ENCODE results near the gene CIAO1. TPM values are rescaled to one million over a fixed set of nuclear protein-coding genes. Genes with fewer than 3 reads are reported as not detected.

Gene CIAO1
- total RNA-seq, 1 experiment from 2014 or later, result 85.3 TPM

GRCh38 chr2:96316999-96317398, 51.0 kb downstream of the CIAO1 start:
- no peaks in the 10 kb centered on the region for H3K9me2 ChIP-seq (ENCODE audit: insufficient read depth)
- peaks cover 29% of the 10 kb centered on the region for H3K4me1 ChIP-seq (replicated peaks; ENCODE audit: insufficient read depth)
- no peak overlapping the region for H3K4me3 ChIP-seq
- no TSS peak for BruUV-seq (replicated peaks)
- no peak overlapping the region for H3K27ac ChIP-seq
- ChIA-PET POLR2A (ENCODE audit: unreplicated experiment) (no interaction called here), CTCF (no interaction called here)
- H3F3A ChIP-seq (ENCODE audit: insufficient read depth, low read depth), result peaks cover 32% of the 10 kb centered on the region; the same call in 1 of the 2 replicates
- H3K4me2 ChIP-seq, result no peak overlapping the region
- intact Hi-C loops (cut with micrococcal nuclease; ENCODE audit: unreplicated experiment), result no loop called here
- H3K27me3 ChIP-seq (ENCODE audit: insufficient read depth, low read depth), result peaks cover 6% of the 10 kb centered on the region; the same call in 1 of the 2 replicates
- no peaks in the 10 kb centered on the region for H3K36me3 ChIP-seq (ENCODE audit: low read depth)
- H3K79me2 ChIP-seq (ENCODE audit: low read depth), result no peaks in the 10 kb centered on the region
- TF ChIP-seq CTCF (conservative IDR thresholded peaks at IDR 0.05) (no peak), EZH2 (IDR thresholded peaks at IDR 0.05; ENCODE audit: low read depth) (no peak)
- DNase-seq, result no peak
- no peaks in the 10 kb centered on the region for H4K20me1 ChIP-seq (ENCODE audit: insufficient read depth)
- H2AFZ ChIP-seq, result no peak overlapping the region
- H3K9me3 ChIP-seq (ENCODE audit: insufficient read depth, low read depth), result no peaks in the 10 kb centered on the region

- CTCF ChIA-PET, result no interaction called here
- H3K9me3 ChIP-seq (ENCODE audit: insufficient read depth, low read depth), result no peaks in the 10 kb centered on the region
Observed at GRCh38 chr2:96317584-96317997, 51.6 kb downstream of the CIAO1 start.

GRCh38 chr2:96318723-96319122, 52.7 kb downstream of the CIAO1 start:
- TF ChIP-seq CTCF (conservative IDR thresholded peaks at IDR 0.05), result no peak
- no peak for TF ChIP-seq EZH2 (IDR thresholded peaks at IDR 0.05; ENCODE audit: low read depth)
- H2AFZ ChIP-seq, result no peak overlapping the region
- H3K36me3 ChIP-seq (ENCODE audit: low read depth), result no peaks in the 10 kb centered on the region
- DNase-seq, result no peak
- H3K9me3 ChIP-seq (ENCODE audit: insufficient read depth, low read depth), result no peaks in the 10 kb centered on the region
- H3K4me2 ChIP-seq, result no peak overlapping the region; the same call in 1 of the 2 replicates
- intact Hi-C loops (cut with micrococcal nuclease; ENCODE audit: unreplicated experiment), result no loop called here
- peaks cover 32% of the 10 kb centered on the region for H3K4me1 ChIP-seq (replicated peaks; ENCODE audit: insufficient read depth)
- no peaks in the 10 kb centered on the region for H4K20me1 ChIP-seq (ENCODE audit: insufficient read depth)
- H3K27me3 ChIP-seq (ENCODE audit: insufficient read depth, low read depth), result peaks cover 15% of the 10 kb centered on the region
- peaks cover 35% of the 10 kb centered on the region; the same call in 1 of the 2 replicates for H3F3A ChIP-seq (ENCODE audit: insufficient read depth, low read depth)
- H3K4me3 ChIP-seq, result no peak overlapping the region
- H3K9me2 ChIP-seq (ENCODE audit: insufficient read depth), result no peaks in the 10 kb centered on the region
- POLR2A ChIA-PET (ENCODE audit: unreplicated experiment), result no interaction called here
- no peaks in the 10 kb centered on the region for H3K79me2 ChIP-seq (ENCODE audit: low read depth)
- no TSS peak for BruUV-seq (replicated peaks)
- CTCF ChIA-PET, result no interaction called here
- no peak overlapping the region for H3K27ac ChIP-seq

More at GRCh38 chr2:96317584-96317997, 51.6 kb downstream of the CIAO1 start:
- H3K9me2 ChIP-seq (ENCODE audit: insufficient read depth), result no peaks in the 10 kb centered on the region
- H3K79me2 ChIP-seq (ENCODE audit: low read depth), result no peaks in the 10 kb centered on the region
- no peaks in the 10 kb centered on the region for H4K20me1 ChIP-seq (ENCODE audit: insufficient read depth)
- no TSS peak for BruUV-seq (replicated peaks)
- peaks cover 35% of the 10 kb centered on the region; the same call in 1 of the 2 replicates for H3F3A ChIP-seq (ENCODE audit: insufficient read depth, low read depth)
- intact Hi-C loops (cut with micrococcal nuclease; ENCODE audit: unreplicated experiment), result no loop called here
- H3K27me3 ChIP-seq (ENCODE audit: insufficient read depth, low read depth), result peaks cover 7% of the 10 kb centered on the region; the same call in 1 of the 2 replicates
- H3K36me3 ChIP-seq (ENCODE audit: low read depth), result no peaks in the 10 kb centered on the region
- H3K4me3 ChIP-seq, result no peak overlapping the region
- TF ChIP-seq EZH2 (IDR thresholded peaks at IDR 0.05; ENCODE audit: low read depth) (no peak), CTCF (conservative IDR thresholded peaks at IDR 0.05) (no peak)
- H3K27ac ChIP-seq, result no peak overlapping the region
- peaks cover 32% of the 10 kb centered on the region for H3K4me1 ChIP-seq (replicated peaks; ENCODE audit: insufficient read depth)
- no peak overlapping the region for H3K4me2 ChIP-seq
- no peak overlapping the region for H2AFZ ChIP-seq
- POLR2A ChIA-PET (ENCODE audit: unreplicated experiment), result no interaction called here
- no peak for DNase-seq

All from PC-9 (cell line).